ENCODE results near the gene MRPL21.
A peak's percentile ranks its signal among the peaks of the same experiment; 100 is the strongest.

MRPL21 gene

DNA sequence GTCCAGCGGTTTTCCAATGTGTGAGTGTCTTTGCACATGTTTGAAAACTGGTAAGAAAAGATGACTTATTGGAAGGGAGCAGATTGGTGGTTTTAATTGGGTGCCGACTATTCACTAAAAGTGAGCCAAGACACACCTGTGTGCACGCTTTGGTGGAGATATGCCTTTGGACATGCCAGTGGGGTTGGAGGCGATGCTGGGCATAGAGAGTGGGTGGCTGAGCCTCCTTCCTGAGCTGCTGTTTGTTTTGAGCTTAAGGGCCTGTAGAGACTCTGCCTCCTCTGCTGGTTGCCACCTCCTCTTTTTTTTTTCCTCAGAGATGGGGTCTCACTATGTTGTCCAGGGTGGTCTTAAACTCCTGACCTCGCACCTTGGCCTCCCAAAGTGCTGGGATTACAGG is 9.6 kb upstream of the MRPL21 start:
- DNase-seq (ENCODE audit: low spot score): no peak
- H3K27ac ChIP-seq: no peak overlapping the region
- TF ChIP-seq, protein P1, sequence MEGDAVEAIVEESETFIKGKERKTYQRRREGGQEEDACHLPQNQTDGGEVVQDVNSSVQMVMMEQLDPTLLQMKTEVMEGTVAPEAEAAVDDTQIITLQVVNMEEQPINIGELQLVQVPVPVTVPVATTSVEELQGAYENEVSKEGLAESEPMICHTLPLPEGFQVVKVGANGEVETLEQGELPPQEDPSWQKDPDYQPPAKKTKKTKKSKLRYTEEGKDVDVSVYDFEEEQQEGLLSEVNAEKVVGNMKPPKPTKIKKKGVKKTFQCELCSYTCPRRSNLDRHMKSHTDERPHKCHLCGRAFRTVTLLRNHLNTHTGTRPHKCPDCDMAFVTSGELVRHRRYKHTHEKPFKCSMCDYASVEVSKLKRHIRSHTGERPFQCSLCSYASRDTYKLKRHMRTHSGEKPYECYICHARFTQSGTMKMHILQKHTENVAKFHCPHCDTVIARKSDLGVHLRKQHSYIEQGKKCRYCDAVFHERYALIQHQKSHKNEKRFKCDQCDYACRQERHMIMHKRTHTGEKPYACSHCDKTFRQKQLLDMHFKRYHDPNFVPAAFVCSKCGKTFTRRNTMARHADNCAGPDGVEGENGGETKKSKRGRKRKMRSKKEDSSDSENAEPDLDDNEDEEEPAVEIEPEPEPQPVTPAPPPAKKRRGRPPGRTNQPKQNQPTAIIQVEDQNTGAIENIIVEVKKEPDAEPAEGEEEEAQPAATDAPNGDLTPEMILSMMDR (conservative IDR thresholded peaks at IDR 0.05; ENCODE audit: low read depth): no peak
- CTCF ChIA-PET: no interaction called here
- POLR2A ChIA-PET (ENCODE audit: low non-redundant PET): no interaction called here

DNA sequence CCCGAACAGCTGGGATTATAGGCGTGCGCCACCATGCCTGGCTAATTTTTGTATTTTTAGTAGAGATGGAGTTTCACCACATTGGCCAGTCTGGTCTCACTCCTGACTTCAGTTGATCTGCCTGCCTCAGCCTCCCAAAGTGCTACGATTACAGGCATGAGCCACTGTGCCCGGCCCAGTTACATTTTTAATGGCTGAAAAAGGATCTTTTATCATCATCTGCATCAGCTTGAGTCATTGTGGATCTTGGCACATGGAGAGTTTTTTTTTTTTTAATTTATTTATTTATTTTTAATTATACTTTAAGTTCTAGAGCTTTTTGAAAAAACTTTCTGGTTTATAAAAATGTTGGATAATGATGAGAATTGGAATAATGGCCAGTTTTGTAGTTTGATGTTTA is 8.6 kb upstream of the MRPL21 start:
- ChIA-PET CTCF (interaction anchor here (0.7 kb wide), 1 partner anchor 404 kb away, joined by 3 read pairs; no protein-coding TSS in a partner anchor), POLR2A (ENCODE audit: low non-redundant PET) (no interaction called here)
- no peak for DNase-seq (ENCODE audit: low spot score)
- TF ChIP-seq, protein P1 (conservative IDR thresholded peaks at IDR 0.05; ENCODE audit: low read depth): no peak
- no peak overlapping the region for H3K27ac ChIP-seq

DNA sequence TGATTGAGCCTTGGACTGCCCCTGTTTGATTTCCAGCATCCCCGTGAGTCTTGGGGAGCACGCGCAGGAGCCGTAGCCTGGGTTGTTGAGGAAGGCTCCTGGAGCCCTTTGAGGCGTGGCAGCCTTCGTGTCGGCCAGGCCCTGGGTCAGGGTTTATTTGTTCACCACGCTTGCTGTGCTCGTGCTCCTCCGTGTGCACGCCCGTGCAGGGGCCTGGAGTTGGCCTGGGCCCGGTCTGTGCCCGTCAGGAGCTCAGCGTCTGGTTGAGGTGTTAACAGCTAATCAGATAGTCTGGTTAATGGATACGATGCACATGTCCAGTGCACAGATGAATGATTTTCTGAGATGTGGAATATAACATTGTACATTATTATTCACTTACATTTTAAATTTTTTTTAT is 8.1 kb upstream of the MRPL21 start:
- CTCF ChIA-PET: interaction anchor here (0.7 kb wide), 1 partner anchor 405 kb away, joined by 3 read pairs; no protein-coding TSS in a partner anchor
- POLR2A ChIA-PET (ENCODE audit: low non-redundant PET): no interaction called here
- no peak for DNase-seq (ENCODE audit: low spot score)
- TF ChIP-seq, protein P1 (conservative IDR thresholded peaks at IDR 0.05; ENCODE audit: low read depth): no peak
- no peak overlapping the region for H3K27ac ChIP-seq

DNA sequence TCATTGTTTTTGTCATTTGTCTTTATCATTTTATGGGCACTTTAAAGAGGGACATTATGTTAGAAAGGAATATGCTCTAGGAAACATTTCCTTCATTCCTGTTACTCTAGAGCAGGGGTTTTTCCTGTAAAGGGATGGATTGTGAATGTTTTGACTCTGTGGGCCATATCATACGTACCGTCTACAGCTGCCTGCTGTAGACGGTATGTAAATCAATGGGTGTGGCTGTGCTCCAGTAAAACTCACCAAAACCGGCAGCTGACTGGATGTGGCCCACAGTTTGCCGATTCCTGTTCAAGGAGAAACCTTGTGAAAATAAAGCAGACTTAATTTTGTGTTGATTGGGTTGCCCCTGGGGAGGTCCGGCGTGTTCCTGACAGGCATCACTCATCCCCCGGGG is 7.3 kb upstream of the MRPL21 start:
- H3K27ac ChIP-seq: no peak overlapping the region
- ChIA-PET POLR2A (ENCODE audit: low non-redundant PET) (no interaction called here), CTCF (no interaction called here)
- TF ChIP-seq, protein P1 (conservative IDR thresholded peaks at IDR 0.05; ENCODE audit: low read depth): no peak
- no peak for DNase-seq (ENCODE audit: low spot score)

DNA sequence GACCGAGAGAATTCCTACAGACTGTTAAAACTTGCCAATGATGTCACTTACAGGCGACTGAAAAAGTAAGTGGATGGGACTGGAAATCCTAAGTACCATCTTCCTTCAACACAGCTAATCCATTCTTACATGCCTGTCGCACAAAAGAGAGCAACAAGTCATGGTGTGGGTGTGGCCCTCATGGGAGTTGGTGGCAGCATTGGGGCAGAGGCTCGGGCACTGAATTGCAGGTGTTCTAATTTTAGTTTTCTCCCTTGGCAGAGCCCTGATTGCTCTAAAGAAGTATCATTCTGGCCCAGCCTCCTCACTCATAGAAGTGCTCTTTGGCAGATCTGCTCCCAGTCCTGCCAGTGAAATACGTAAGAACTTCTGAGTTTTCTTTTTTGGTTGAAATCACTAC is 4.6 kb upstream of the MRPL21 start:
- TF ChIP-seq, protein P1 (conservative IDR thresholded peaks at IDR 0.05; ENCODE audit: low read depth): no peak
- ChIA-PET CTCF (interaction anchor here (0.6 kb wide), 1 partner anchor 22 kb away, joined by 5 read pairs; no protein-coding TSS in a partner anchor), POLR2A (ENCODE audit: low non-redundant PET) (no interaction called here)

DNA sequence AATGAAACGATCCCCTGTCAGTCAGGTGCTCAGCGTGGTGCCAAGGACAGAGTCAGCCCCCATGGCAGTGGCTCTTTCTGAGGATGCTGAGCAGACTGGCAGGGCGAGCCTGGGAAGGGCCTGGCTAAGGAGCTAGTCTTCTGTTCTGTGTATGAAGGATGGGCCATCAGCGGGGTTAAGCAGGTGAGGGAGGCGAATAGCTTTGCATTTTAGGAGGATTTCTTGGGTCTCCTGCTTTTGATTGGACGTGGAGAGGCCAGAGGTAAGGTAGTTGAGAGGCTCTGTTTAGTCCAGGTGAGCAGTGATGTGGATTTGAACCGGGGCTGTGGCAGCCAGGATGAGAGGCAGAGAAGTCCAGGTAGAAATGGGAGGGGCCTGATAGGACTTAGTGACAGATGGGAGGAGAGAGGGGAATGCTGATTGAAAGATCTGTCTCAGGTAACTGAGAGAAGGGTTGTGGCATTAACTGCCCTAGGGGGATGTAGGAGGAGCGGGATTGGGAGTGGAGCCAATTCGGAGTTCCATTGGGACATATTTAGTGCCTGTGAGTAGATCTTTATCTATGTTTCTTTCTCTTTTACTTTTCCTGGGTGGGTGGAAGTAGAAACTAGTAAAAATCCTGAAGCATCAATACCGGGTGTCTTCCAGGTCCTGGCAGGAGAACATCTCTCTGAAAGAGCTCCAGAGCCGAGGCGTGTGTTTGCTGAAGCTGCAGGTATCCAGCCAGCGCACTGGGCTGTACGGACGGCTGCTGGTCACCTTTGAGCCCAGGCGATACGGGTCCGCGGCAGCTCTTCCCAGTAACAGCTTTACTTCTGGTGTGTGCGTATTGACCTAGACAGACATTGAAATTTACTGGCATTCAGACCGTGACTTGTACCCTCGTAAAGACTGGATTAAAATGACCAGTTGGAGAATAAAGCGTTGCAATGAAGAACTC is 2.1 kb upstream of the MRPL21 start:
- TF ChIP-seq, protein P1 (conservative IDR thresholded peaks at IDR 0.05; ENCODE audit: low read depth): no peak
- ChIA-PET POLR2A (ENCODE audit: low non-redundant PET) (no interaction called here), CTCF (interaction anchor here (0.6 kb wide), 1 partner anchor 62 kb away, joined by 4 read pairs; no protein-coding TSS in a partner anchor)
- H3K27ac ChIP-seq: peak overlapping the region; percentile 78
- peak; percentile 41 for DNase-seq (ENCODE audit: low spot score)

More for the DNA sequence above, 4.6 kb upstream of the MRPL21 start:
- no peak overlapping the region for H3K27ac ChIP-seq
- DNase-seq (ENCODE audit: low spot score): no peak

Measured in RWPE1 (cell line).